Right lobe of liver (tissue), 6 donors: Measurements from ENCODE around the gene MYO10. TPM values are rescaled to one million over a fixed set of nuclear protein-coding genes. Genes with fewer than 3 reads are reported as not detected.

Experiments used
- ATAC-seq, 4 donors: fragments of 200-7000 bp; cut with Tn5 transposase; one replicate each; pipeline ENCODE4 v1.9.1; 2020; ENCODE audit warnings: mild to moderate bottlenecking in 4 of 4, moderate library complexity in 4 of 4
- DNase-seq, 3 donors: peaks; one replicate each; pipeline ENCODE4 v3.0.0-alpha.2; 2020
- H3K27ac ChIP-seq, 3 donors: fragments of 200-600 bp; one replicate each; pipeline ENCODE4 v1.8.0; 2022
- H3K27me3 ChIP-seq, 2 donors: fragments of 200-600 bp; one replicate each; pipeline ENCODE4 v1.8.0; 2022
- H3K36me3 ChIP-seq, 4 donors: fragments of 200-600 bp; sonication (generic) in 1 of 4; one replicate each; pipeline versions ENCODE4 v1.5.1 to v1.8.0; 2017 to 2022; ENCODE audit warnings: control low read depth in 1 of 4
- H3K4me1 ChIP-seq, 4 donors: fragments of 200-600 bp; sonication (generic) in 1 of 4; one replicate each; pipeline versions ENCODE4 v1.5.1 to v1.8.0; 2017 to 2022; ENCODE audit warnings: control low read depth in 1 of 4
- H3K4me3 ChIP-seq, 3 donors: fragments of 200-600 bp; one replicate each; pipeline ENCODE4 v1.8.0; 2022
- H3K9me3 ChIP-seq, 4 donors: fragments of 200-600 bp; sonication (generic) in 1 of 4; one replicate each; pipeline versions ENCODE4 v1.5.1 to v1.8.0; 2017 to 2022; ENCODE audit warnings: control low read depth in 1 of 4
- POLR2A ChIP-seq: fragments of 450-650 bp; IDR thresholded peaks from one replicate; pipeline ENCODE4 v1.6.1; 2017; ENCODE audit warnings: antibody characterized with exemption, mild to moderate bottlenecking
- WGBS: methylation state at CpG from one replicate; pipeline ENCODE4 v1.1.6; 2018; ENCODE audit warnings: low coverage, low lambda C conversion rate; ENCODE audit not compliant: insufficient coverage; ENCODE audit errors: missing lambda C conversion rate; 5-methylcytosine and 5-hydroxymethylcytosine counted together
- intact Hi-C, 2 donors: fragments of 100-400 bp; cut with DNase I; formaldehyde crosslinking; loops; one replicate each; pipeline versions ENCODE4 v1.11.2 to v1.14.1; 2022
- total RNA-seq, 6 experiments: library from RNA; depleted of rRNA in 2 of 6; stranded (reverse); fragments of >200 nt in 2 of 6; fragmentation: NEBNext Ultra II Directional in 3 of 6; extraction: Animal tissue kit (Norgen Biotek cat#: 25700) in 3 of 6; gene quantifications; one replicate each; pipeline versions ENCODE4 v1.1.0 to v1.2.4, GENCODE V29; 2016 to 2023
- TF ChIP-seq, protein P1 (sequence below), 4 donors: fragments of 200-600 bp in 3 of 4; fragments of 450-650 bp in 1 of 4; IDR thresholded peaks; one replicate each; pipeline versions ENCODE4 v1.5.1 to v1.8.0; 2016 to 2022; ENCODE audit warnings: antibody characterized with exemption in 4 of 4, mild to moderate bottlenecking in 2 of 4
- donor health status: DM: no; HTN: yes; CAD: no.
- donor health status: DM: no; HTN: no; CAD: no.
- donor health status: DM: no; HTN: no; CAD: no.
- donor health status: DM: no; HTN: yes; CAD: no.
- donor health status: DM: no; HTN: yes; CAD: no.

MYO10 gene
- total RNA-seq, 6 experiments from 2014 or later = 3.9 to 13.1 (median 6.9) TPM

DNA sequence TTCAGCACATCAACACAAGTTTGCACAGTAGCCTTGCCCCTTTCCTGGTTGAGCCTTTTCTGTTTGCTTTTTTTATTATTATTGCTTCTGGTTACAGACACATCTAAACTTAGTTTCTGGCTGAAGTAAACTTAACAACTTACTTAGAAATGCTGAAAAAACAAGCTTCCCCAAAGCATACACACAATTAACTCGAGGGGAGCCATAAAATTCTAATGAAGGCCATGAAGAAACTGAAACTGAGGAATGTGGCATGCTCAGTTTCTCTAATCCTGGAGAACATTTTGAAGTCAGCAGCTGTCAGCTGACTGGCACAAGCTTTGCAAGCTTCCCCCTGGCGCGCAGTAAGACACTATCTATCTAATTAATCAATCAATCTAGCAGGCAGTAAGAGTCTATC is 3.7 kb downstream of the MYO10 start:
- intact Hi-C loops = no loop called here
- no peaks in the 10 kb centered on the region for H3K36me3 ChIP-seq
- no peaks in the 10 kb centered on the region for H3K9me3 ChIP-seq
- DNase-seq = no peak
- peak overlapping the region in 1 of 3 donors; percentile 11 for H3K4me3 ChIP-seq
- TF ChIP-seq, protein P1, sequence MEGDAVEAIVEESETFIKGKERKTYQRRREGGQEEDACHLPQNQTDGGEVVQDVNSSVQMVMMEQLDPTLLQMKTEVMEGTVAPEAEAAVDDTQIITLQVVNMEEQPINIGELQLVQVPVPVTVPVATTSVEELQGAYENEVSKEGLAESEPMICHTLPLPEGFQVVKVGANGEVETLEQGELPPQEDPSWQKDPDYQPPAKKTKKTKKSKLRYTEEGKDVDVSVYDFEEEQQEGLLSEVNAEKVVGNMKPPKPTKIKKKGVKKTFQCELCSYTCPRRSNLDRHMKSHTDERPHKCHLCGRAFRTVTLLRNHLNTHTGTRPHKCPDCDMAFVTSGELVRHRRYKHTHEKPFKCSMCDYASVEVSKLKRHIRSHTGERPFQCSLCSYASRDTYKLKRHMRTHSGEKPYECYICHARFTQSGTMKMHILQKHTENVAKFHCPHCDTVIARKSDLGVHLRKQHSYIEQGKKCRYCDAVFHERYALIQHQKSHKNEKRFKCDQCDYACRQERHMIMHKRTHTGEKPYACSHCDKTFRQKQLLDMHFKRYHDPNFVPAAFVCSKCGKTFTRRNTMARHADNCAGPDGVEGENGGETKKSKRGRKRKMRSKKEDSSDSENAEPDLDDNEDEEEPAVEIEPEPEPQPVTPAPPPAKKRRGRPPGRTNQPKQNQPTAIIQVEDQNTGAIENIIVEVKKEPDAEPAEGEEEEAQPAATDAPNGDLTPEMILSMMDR (IDR thresholded peaks at IDR 0.05) = no peak
- no peak for TF ChIP-seq POLR2A
- ATAC-seq = no peak
- peaks cover 0 to 16% (median 0%) of the 10 kb centered on the region in 4 donors for H3K4me1 ChIP-seq
- H3K27ac ChIP-seq = no peak overlapping the region
- peaks cover 0 to 26% of the 10 kb centered on the region in 2 donors for H3K27me3 ChIP-seq
- WGBS = 0% methylated on average over 1 of the region's 3 CpGs

DNA sequence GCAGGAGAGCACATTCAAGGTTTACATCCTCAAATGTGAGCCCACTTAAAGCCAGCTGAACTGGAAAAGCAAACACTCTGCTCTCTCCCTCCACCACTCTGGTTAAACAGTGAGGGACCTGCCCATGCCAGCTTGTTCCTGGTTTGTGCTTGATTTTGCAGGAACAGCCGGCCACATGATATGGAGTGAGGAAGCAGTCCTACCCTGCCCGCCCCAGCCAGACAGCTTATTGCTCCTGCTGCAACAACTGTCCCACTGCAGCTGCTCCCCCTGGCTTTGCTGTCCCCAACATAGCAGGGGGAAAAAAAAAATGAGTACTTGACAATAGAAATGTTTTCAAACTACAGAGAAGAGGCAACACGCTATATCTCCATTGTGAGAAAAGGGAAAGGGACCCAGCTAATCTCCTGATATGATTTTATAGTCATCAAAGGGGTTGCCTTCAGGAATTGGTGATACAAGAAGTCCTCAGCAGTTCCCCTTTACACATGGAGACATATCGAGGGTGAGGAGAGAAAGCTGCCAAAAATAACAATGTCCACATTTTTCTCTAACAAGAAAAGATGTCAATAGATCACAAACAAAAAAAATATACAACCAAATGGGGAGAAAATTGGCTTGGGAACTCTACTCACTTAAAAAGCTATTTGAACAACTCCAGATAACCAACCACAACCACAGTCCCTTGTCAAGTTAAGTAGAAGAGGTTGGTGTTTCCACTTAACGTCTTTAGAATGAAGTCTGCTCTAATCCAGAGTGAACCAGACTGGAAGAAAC is 4.6 kb downstream of the MYO10 start:
- intact Hi-C loops = no loop called here
- TF ChIP-seq, protein P1 (IDR thresholded peaks at IDR 0.05) = no peak
- no peak for TF ChIP-seq POLR2A

DNA sequence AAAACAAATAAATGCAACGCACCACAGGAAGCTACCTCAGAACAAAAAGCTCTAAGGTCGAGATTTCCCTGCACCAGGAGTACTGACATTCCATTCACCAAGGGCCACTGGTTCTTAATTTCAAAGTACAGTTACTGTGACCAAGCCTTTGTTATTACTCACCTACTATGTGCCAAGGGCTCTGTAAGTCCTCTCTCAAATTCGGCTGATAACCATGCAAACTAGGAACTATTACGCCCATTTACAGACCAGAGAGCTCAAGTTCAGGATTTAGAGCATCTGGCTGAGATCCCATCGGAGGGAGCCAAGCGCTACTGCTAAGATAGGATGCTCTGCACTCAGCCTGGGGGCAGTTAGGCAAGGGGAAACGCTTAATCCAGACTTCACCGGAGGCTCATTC is 5.6 kb downstream of the MYO10 start:
- no peaks in the 10 kb centered on the region for H3K36me3 ChIP-seq
- DNase-seq (no peak), ATAC-seq (no peak)
- WGBS = 43% methylated on average over 6 of the region's 8 CpGs
- no peak overlapping the region for H3K27ac ChIP-seq
- no peaks in the 10 kb centered on the region for H3K9me3 ChIP-seq
- TF ChIP-seq, protein P1 (IDR thresholded peaks at IDR 0.05) = no peak
- no peak for TF ChIP-seq POLR2A
- peaks cover 0 to 26% of the 10 kb centered on the region in 2 donors for H3K27me3 ChIP-seq
- H3K4me1 ChIP-seq = peaks cover 0 to 7% (median 0%) of the 10 kb centered on the region in 4 donors
- intact Hi-C loops = no loop called here
- no peak overlapping the region for H3K4me3 ChIP-seq

More for the DNA sequence above, 4.6 kb downstream of the MYO10 start:
- no peaks in the 10 kb centered on the region for H3K36me3 ChIP-seq
- DNase-seq (no peak), ATAC-seq (no peak)
- WGBS = 18% methylated on average over 5 of the region's 5 CpGs
- H3K9me3 ChIP-seq = no peaks in the 10 kb centered on the region
- no peak overlapping the region for H3K4me3 ChIP-seq
- peaks cover 0 to 12% (median 0%) of the 10 kb centered on the region in 4 donors for H3K4me1 ChIP-seq
- no peak overlapping the region for H3K27ac ChIP-seq
- H3K27me3 ChIP-seq = peaks cover 0 to 26% of the 10 kb centered on the region in 2 donors

DNA sequence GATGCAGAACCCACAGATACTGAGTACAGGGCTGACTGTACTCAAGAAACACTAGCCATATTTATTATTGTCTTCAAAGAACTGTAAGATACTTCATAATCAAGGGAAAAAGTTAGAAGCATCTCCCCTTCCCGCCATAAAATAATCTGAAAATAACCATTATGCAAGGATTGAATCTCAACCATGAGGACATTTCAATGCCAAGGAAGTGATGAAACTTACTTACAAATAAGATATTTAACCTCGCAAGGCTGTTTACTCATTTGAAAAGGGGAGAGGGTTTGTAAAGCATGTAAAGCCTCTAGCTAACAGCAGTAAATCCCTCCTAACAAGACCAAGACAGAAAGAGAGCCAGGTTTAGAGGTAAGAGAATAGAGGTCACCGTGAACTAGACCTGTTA is 6.3 kb downstream of the MYO10 start:
- H3K27me3 ChIP-seq = peaks cover 0 to 19% of the 10 kb centered on the region in 2 donors
- H3K4me1 ChIP-seq = peaks cover 0 to under 1% (median 0%) of the 10 kb centered on the region in 4 donors
- H3K36me3 ChIP-seq = no peaks in the 10 kb centered on the region
- intact Hi-C loops = no loop called here
- TF ChIP-seq, protein P1 (IDR thresholded peaks at IDR 0.05) = no peak
- no peak for TF ChIP-seq POLR2A
- 53% methylated on average over 3 of the region's 3 CpGs for WGBS
- H3K27ac ChIP-seq = no peak overlapping the region
- no peak overlapping the region for H3K4me3 ChIP-seq
- no peak for ATAC-seq
- no peak for DNase-seq
- no peaks in the 10 kb centered on the region for H3K9me3 ChIP-seq
